Measurements from ENCODE around the gene SDCCAG8. TPM values are rescaled to one million over a fixed set of nuclear protein-coding genes. Genes with fewer than 3 reads are reported as not detected.

Gene SDCCAG8
- total and polyA plus RNA-seq, 2 of the 8 experiments (the other 6 are each of a cell fraction or from before 2014, with no cell fraction given) = 15.6 to 21.0 TPM

DNA sequence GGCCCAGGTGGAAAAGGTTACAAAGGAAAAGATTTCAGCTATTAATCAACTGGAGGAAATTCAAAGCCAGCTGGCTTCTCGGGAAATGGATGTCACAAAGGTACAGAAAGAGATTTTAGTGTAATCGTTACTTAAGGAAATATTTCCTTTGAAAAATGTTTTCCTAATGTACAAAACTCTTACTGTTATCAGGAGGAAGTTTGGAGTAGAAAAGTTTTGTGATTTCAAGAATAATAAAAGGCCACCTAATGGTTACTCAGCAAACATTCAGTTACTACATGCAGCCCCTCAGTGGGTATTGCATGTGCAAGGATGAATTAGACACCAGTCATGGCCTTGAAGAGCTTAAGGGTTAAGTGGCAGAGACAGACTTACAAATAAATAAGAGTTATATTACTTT is 85.2 kb downstream of the SDCCAG8 start (continued):
- TF ChIP-seq PHF8 (conservative IDR thresholded peaks at IDR 0.05; ENCODE audit: low read depth, low read length) (no peak), CEBPB (IDR thresholded peaks at IDR 0.05; ENCODE audit: low read depth, low read length) (no peak), KDM1A (IDR thresholded peaks at IDR 0.05; ENCODE audit: borderline replicate concordance, low read length) (no peak), YY1 (IDR thresholded peaks at IDR 0.05; ENCODE audit: low read depth, low read length) (no peak)

Data from H1 (cell line).